HL-60 (cell line): Measurements from ENCODE around the gene MYH2.

Source experiments
- GABPA ChIP-seq: IDR thresholded peaks from 2 replicates; pipeline ENCODE4 v1.6.1; 2012; ENCODE audit warnings: low read depth
- POLR2AphosphoS5 ChIP-seq: IDR thresholded peaks from 2 replicates; pipeline ENCODE4 v1.6.1; 2012; ENCODE audit warnings: low read depth
- SPI1 ChIP-seq: IDR thresholded peaks from 2 replicates; pipeline ENCODE4 v1.6.1; 2012; ENCODE audit warnings: low read depth, mild to moderate bottlenecking, borderline replicate concordance
- TF ChIP-seq, protein P1 (sequence below): IDR thresholded peaks from one replicate; pipeline ENCODE4 v1.5.1; 2011; ENCODE audit warnings: low read length, control low read depth, inconsistent platforms; ENCODE audit not compliant: insufficient read depth

DNA sequence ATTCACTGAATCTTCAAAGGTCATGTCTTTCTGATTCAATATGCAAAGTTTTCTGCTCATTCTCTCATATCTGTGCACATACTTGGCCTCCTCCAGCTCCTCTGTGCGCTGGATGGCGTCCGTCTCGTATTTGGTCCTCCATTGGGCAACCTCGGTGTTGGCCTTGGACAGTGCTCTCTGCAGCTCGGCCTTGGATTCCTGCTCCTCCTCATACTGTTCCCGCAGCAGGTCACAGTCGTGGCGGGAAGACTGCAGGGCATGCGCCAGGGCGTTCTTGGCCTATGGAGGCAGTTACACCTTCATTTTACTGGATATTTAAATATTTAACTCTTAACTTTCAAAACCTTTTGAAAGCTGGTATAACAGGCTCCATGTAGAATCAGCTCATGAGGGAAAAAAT lies 22.9 kb downstream of the MYH2 start:
- TF ChIP-seq, protein P1, sequence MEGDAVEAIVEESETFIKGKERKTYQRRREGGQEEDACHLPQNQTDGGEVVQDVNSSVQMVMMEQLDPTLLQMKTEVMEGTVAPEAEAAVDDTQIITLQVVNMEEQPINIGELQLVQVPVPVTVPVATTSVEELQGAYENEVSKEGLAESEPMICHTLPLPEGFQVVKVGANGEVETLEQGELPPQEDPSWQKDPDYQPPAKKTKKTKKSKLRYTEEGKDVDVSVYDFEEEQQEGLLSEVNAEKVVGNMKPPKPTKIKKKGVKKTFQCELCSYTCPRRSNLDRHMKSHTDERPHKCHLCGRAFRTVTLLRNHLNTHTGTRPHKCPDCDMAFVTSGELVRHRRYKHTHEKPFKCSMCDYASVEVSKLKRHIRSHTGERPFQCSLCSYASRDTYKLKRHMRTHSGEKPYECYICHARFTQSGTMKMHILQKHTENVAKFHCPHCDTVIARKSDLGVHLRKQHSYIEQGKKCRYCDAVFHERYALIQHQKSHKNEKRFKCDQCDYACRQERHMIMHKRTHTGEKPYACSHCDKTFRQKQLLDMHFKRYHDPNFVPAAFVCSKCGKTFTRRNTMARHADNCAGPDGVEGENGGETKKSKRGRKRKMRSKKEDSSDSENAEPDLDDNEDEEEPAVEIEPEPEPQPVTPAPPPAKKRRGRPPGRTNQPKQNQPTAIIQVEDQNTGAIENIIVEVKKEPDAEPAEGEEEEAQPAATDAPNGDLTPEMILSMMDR = no peak
- no peak for TF ChIP-seq POLR2AphosphoS5
- TF ChIP-seq GABPA = no peak
- no peak for TF ChIP-seq SPI1
